Activated CD4-positive, CD25-positive, alpha-beta regulatory T cell treated with anti-CD3 and anti-CD28 coated beads, Interleukin-2, amount 50 U/mL, for 72 hours (primary cell): ENCODE measurements around the gene SEMA4D.

Source experiments
- DNase-seq: peaks from one replicate; pipeline ENCODE4 v3.0.0; 2021

Gene SEMA4D

GRCh38 chr9:89364666-89365531, 133.0 kb downstream of the SEMA4D start:
- no peak for DNase-seq

DNA sequence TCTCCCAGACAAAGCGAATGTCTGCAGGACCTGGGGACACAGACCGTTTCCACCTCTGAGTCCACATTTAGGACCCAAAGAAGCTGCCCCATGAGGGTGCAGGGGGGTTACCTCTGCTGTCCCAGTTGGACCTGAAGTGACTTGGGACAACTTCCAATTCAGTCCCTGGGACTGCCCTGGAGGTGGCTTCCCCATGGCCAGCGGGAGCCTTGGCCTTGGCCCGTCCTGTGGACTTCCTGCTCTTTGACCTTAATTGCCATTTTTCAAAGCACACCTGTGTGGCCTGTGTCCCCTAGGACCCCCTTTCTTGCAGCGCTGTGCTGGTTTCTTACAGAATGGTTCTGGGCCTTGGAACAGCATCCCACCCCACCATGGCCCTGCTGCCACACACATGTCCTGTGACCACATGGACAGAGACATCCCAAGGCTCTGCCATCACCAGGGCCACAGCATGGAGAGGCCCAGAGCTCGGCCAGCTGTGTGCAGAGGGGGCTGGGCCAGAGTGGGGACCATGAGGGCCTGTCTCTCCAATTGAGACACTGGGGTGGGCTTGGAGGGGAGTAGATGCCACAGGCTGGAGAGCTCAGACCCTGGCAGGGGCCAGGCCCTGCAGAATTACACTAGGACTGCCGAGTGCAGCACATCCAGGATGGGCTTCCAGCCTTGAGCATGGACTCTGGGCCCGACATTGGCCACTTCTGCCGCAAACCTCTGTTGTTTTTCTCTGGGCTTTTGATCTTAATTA, 133.8 kb downstream of the SEMA4D start:
- peak; percentile 23 for DNase-seq

DNA sequence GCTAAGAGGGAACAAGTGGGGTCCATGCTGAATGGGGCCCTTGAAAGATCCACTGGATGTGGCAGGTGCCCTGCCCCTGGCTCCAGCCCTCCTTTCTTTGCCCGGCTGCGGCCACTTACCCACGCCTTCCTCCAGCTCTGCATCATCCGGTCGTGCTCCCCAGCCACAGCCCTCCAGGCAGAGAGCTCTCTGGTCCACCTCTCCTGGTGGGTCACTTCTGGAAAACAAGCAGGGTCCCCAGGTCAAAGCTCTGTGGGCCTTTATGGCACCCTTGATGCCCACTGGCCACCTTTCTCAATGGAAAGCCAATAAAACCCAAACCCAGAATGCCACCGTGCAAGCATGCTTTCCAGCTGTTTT, 134.6 kb downstream of the SEMA4D start:
- DNase-seq, result no peak

DNA sequence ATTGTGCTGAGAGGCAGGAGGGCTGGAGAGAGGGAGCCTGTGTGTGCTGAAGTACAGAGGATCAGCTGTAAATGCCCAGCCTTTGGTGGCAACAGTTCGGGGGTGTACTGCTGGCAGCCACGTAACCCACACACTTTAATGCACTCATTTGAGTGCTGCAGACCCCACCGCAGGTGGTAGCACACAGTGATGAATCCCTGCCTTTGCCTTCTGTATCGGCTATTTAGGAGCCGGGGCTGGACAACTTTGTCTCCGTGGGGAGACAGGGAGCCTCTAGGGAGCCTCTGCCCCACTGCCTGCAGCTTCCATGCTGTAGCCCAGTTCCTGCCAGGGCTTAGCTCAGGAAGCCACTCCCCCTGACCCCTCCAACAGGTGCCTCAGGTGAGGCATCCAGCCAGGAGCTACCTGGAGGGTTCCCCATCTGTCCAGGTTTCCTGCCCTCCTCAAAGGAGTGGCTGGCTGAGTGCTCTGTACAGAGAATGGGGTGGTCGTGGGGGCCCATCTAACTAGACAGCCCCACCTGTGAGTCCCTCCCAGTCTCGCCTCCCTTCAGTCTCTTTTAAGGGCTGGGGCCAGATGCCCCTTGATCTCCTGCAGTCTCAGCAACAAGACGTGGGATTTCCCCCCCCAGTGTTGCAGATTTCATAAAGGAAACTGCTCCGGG, 135.1 kb downstream of the SEMA4D start:
- peak; percentile 29 for DNase-seq

DNA sequence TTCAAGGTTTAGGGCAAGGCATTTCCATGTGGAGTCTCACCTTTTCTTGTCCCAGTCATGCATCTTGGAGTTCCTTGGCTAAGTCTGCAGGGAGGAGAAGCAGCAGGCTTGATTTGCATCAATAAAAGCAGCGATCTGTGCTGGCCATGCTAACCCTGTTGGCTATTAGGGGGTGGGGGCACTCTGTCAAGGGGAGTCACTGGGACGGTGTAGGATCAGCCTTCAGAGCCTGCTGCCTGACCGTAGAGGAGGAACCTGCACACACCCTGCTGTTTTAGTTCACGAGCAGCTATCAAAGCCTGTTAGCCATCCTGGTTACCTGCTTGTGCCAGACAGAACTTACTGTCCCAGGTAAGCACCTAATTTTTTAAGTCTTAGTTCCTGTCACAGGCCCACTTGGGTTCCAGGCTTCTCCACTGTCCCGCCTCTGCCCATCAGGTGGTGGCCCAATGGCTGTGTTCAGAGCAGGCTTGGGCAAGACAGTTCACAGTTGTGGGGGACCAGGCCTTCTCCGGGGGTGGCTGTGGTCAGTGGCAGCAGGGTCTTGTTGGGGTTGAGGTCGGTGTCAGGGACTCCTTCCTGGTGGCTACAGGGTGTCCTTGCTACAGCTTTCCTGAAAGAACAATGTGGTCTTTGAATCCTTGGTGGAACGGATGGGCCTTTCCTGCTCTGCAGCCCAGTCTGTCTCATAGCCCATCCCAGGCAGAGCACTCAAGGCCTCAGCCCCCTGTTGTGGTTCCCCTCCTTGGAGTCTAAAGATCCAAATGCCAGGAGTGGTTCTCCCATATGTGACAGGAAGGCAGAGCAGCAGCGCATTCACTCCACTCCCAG, 135.9 kb downstream of the SEMA4D start:
- peak; percentile 22 for DNase-seq

- DNase-seq, result no peak
These were observed 136.9 kb downstream of the SEMA4D start for GRCh38 chr9:89361031-89361430.

DNA sequence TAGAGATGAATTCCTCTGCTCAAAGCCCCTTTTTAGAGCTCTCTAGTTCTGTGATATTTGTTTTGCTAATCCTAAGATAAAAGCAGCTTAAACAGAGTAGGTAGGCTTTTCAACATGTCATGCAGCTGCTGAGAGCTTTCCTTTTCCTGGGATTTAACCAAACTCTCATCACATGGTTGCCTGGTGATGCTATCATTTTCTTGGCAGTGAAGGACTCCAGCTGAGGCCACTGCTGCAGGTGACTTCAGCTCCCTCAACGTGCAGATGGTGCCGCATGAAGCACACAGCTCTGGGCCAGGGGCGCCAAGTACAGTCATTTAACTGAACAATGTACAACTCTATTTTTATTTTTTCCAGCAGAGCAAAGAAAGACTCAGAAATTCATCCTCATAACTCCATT, 137.4 kb downstream of the SEMA4D start:
- no peak for DNase-seq

GRCh38 chr9:89359751-89360261, 138.1 kb downstream of the SEMA4D start:
- DNase-seq, result no peak

- DNase-seq, result no peak
These were observed 138.9 kb downstream of the SEMA4D start for GRCh38 chr9:89358985-89359384.

DNA sequence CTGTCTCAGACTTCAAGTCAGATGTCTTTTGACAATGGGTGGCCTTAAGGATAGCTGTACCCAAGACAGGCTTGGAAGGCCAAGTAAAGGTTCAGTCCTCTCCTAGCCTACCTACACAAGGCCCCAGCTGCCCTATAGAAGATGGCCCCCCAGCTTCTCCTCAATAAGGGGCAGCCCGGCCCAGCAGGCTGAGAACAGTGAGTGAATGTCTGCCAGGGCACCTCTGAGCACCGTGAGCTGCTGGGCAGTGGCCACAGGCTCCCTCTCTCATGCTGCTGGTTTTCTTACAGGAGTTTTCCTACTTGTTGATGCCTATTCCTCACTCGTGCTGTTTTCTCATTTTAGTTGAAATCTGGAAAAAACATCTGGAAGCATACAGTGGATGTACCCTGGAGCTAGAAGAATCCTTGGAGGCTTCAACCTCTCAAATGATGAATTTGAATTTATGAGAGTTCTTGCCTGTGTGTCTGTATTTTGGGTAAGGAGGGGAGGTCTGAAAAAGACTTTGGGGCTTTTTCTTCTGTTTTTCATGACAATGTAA, 139.5 kb downstream of the SEMA4D start:
- DNase-seq, result no peak

- DNase-seq, result no peak
These were observed 140.3 kb downstream of the SEMA4D start for GRCh38 chr9:89357331-89358197.

DNA sequence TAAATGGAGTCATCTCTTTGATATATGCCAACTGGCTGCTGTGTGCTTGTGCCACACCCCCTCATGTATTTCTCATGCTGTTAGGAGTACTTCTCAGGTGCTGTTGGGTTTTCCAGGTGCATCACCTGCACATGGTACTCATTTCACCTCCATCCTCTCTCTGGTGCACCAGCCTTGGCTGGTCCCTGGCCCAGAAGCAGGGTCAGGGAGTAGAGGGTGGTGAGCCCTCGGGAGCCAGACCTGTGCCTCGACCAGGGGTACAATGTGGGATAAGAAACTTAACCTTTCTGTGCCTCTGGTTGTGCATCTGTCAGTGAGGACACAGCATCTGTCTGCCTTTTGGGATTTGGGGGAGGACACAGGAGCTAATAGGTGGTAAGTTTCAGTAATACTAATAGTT, 141.1 kb downstream of the SEMA4D start:
- no peak for DNase-seq

DNA sequence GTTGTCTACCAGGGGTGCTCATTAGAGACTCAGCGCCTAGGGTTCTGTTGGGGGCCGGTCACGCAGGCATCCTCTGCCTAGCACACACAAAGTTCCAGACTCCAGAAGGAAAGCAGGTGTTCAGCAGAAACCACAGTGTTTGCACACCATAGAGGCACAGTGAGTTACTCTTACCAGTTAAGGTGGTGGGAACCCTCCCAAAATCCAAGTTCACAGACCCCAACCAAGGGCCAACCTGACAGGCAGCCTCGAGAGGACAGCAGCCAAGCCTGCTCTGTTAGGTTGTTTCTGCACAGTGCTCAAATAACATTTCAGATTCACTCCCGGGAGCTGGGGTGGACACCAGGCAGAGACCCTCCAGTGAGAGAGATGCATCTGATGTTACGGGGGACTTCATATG, 143.4 kb downstream of the SEMA4D start:
- no peak for DNase-seq

DNA sequence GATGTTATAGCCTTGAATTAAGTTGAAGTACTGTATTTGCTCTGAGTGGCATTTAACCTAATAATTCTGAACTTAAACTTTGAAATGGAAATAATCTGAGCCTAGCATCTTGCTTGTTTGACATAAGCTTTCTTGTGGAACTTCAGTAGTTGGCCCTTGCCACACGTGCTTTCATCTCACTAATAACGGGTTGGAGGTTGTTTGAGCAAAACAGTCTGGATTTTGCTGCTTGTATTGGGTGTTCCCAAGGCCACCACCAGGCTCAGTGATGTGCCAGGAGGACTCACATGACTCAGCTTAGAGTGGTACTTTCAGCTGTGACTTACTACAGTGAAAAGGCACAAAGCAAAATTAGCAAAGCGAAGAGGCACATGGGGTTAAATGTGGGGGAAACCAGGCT, 143.9 kb downstream of the SEMA4D start:
- DNase-seq, result no peak

DNA sequence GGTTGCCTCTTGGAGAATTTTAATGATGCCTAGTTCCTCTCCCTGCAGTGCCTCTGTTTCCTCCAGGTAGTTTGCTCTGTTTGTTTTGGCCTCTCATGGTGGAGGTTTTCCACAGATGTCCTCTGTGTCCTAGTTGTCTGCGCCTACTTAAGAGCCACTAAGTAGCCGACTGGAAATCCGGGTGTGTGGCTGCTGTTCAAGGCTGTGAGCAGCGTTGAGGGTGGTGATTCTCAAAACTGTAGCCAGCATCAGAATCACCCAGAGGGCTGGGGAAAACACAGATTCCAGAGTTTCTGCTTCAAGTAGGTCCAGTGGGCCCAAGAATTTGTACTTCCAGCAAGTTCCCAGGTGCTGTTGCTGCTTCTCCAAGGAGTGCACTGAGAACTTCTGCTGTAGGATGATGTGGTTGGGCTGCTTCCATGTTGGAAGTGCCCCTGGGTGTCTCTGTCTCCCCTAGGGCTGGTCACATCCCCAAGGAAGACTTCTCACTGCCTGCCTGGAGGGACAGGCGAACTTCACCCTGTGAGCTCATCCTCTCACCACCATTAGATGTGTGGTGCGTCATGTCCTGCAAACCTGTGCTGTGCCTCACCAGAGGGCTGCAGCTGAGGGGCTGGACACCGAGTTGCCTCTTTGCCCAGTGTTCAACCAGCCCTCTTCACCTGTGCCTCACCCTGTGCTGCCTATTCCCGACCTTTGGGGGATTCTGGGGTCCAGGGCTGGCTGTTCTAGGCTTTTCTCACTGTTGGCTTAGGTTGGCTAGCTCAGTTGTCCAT, 144.9 kb downstream of the SEMA4D start:
- no peak for DNase-seq

DNA sequence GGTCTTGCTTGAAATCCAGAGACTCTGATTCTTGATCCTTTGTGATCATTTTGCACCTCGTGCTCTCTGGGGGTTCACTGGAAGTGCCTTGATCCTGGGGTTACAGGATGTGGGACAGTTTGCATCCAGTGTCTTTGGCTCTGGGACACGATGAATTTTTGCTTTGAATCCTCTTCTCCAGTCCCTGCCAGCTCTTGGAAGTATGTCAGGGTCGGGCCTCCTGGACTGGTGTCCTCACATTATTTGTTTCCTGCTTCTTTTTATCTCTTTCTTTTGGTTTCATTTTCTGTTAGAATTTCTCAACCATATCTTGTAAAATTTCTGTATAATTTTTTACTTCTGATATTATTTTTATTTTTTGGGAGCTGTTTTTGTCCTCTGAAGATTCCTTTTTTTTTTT, 145.5 kb downstream of the SEMA4D start:
- no peak for DNase-seq

GRCh38 chr9:89351584-89352300, 146.2 kb downstream of the SEMA4D start:
- DNase-seq, result no peak

DNA sequence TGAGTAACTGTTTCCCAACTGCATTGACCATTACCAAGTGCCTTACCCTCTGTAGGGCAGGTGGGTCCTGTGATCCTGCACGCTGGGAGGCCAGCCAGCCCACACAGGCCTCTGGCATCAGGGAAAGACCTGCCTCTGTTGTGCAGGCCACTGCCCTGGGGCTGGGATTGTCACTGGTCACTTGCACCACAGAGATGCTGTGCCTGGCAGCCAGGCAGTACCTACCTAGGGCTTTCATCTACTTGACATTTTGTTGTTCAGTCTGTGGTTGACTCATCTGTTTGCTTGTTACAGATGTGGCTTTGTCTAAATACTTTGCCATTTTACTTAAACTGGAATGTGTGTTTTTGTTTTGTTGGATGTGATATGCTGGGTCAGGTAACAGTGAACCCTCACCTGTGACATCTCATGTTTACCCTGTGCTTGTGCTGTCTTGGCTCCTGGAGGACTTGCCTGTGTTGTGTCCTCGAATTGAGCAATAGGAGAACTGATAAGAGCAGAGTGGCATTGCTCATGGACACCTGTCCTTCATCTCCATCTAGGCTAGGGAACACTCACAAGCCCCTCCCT, 146.8 kb downstream of the SEMA4D start:
- no peak for DNase-seq

DNA sequence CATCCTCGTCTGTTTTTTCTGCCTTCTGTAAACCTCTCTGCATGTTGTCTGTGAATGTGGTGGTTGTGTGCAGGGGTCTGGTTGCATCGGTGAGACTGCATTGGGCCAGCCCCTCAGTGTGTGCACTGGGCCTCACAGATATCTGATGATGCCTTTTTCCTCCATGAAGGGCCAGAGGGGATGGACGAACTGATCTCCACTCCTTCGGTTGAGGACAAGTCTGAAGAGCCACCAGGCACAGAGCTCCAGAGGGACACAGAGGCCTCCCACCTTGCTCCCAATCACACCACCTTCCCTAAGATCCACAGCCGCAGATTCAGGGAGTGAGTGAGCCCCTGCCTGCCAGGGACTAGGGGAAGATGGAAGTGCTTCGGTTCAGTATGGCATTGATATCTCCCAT, 148.3 kb downstream of the SEMA4D start:
- no peak for DNase-seq

- no peak for DNase-seq
These were observed 150.3 kb downstream of the SEMA4D start for GRCh38 chr9:89347651-89348050.
